Right ventricle myocardium inferior (tissue), 1 donor: ENCODE measurements around the gene FAM20A. TPM values are rescaled to one million over a fixed set of nuclear protein-coding genes. Genes with fewer than 3 reads are reported as not detected.
A peak's percentile ranks its signal among the peaks of the same experiment; 100 is the strongest.

Experiments used
- ATAC-seq: fragments of 200-7000 bp; cut with Tn5 transposase; one replicate; pipeline ENCODE4 v1.9.1; 2020; ENCODE audit warnings: mild to moderate bottlenecking, moderate library complexity
- DNase-seq: peaks from one replicate; pipeline ENCODE4 v3.0.0; 2021; ENCODE audit errors: missing footprints
- intact Hi-C: fragments of 100-400 bp; cut with DNase I; formaldehyde crosslinking; loops from one replicate; pipeline ENCODE4 v1.11.0; 2022
- total RNA-seq: library from RNA; stranded (reverse); fragmentation: NEBNext Ultra II Directional; extraction: Animal tissue kit (Norgen Biotek cat#: 25700); gene quantifications from one replicate; pipeline ENCODE4 v1.2.1, GENCODE V29; 2021
- donor health status: DM: no; HTN: yes; CAD: no; lungs with severe emphysema.

Gene FAM20A
- total RNA-seq, 1 donor from 2014 or later, result 4.6 TPM

DNA sequence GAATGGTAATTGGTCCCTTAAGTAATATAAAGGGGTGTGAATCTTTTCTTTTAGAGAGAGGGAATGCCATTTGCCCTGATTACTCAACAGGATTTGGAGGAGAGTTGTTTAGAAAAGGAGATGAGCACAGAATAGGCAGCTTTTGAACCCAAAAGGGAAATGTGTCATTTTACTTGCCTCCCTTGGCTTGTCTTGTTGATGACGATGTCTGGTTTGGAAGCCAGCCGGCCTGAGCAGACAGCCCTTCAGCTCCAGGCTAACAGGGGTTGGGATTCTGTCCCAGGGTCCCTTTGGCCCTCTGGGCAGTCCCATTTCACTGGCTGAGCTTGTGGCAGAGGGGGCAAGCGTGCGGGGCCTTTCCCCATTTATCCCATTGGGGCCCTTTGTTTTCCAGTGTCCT lies 111.2 kb downstream of the FAM20A start:
- DNase-seq, result no peak
- ATAC-seq, result peak; percentile 35
- intact Hi-C loops, result no loop called here

Other genes starting within 250 kb of the FAM20A start
- 62.8 TPM for gene WIPI1, start 143.9 kb downstream of the FAM20A start, total RNA-seq
- gene PRKAR1A, start 88.9 kb downstream of the FAM20A start, total RNA-seq, result 584 TPM